Superior temporal gyrus (tissue), 1 donor: ENCODE measurements around the gene NEBL.
"Not testable (repeated sequence)": the region's sequence is repeated elsewhere in the genome, so short reads cannot be mapped to it uniquely, and the experiment has no call there.

Experiments used
- DNase-seq: peaks from one replicate; pipeline ENCODE4 v3.0.0-alpha.2; 2016; ENCODE audit errors: extremely low spot score

Gene NEBL

GRCh38 chr10:20897146-20897825, at the start of gene NEBL:
Gene NEBL, minus strand, starts transcription at chr10:20897311. Its CDS starts 106 bp downstream, at chr10:20897205.
- DNase-seq = no peak

GRCh38 chr10:20945546-20946332, 48.6 kb upstream of the NEBL start:
- DNase-seq = no peak

DNA sequence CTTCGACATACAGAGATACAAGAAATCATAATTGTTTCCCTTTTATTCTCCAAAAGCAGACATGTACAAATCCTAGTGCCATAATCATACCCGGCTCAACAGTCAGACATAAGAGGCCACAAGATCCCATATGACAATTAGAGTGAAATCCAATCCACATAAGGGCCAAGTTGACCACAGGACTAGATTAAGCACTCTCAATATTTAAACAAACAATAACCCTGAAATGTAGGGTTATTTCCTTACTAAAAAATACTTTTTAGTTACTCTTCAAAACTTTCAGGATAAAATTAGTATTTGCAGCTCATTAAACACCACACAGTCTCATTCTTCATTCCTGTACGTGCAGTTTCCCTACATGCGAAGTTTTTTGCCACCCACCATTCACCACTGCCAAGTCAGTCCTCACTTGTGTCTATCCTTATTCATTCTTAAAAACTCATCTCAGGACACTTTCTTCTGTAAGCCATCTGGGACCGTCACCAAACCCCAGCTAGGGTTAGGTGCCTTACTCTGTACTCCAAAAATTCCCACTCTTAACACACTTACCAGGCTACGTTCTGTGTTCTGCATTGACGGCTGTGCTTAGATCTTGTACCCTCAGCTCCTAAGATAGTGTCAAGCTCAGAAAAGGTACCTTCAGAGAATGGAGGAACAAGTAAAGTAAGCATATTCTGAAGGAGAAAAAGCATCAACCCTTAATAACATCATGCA, 47.8 kb upstream of the NEBL start:
- DNase-seq = no peak

DNA sequence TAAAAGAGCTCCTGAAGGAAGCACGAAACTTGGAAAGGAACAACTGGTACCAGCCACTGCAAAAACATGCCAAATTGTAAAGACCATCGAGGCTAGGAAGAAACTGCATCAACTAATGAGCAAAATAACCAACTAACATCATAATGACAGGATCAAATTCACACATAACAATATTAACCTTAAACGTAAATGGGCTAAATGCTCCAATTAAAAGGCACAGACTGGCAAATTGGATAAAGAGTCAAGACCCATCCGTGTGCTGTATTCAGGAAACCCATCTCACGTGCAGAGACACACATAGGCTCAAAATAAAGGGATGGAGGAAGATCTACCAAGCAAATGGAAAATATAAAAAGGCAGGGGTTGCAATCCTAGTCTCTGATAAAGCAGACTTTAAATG, 42.3 kb upstream of the NEBL start:
- not testable (repeated sequence) for DNase-seq

GRCh38 chr10:20936396-20936795, 39.3 kb upstream of the NEBL start:
- DNase-seq = no peak

- no peak for DNase-seq
Observed at GRCh38 chr10:20935931-20936330, 38.8 kb upstream of the NEBL start.

GRCh38 chr10:20935301-20935700, 38.2 kb upstream of the NEBL start:
- DNase-seq = no peak

GRCh38 chr10:20933705-20934104, 36.6 kb upstream of the NEBL start:
- no peak for DNase-seq

- DNase-seq = no peak
Observed at GRCh38 chr10:20932606-20933126, 35.6 kb upstream of the NEBL start.

DNA sequence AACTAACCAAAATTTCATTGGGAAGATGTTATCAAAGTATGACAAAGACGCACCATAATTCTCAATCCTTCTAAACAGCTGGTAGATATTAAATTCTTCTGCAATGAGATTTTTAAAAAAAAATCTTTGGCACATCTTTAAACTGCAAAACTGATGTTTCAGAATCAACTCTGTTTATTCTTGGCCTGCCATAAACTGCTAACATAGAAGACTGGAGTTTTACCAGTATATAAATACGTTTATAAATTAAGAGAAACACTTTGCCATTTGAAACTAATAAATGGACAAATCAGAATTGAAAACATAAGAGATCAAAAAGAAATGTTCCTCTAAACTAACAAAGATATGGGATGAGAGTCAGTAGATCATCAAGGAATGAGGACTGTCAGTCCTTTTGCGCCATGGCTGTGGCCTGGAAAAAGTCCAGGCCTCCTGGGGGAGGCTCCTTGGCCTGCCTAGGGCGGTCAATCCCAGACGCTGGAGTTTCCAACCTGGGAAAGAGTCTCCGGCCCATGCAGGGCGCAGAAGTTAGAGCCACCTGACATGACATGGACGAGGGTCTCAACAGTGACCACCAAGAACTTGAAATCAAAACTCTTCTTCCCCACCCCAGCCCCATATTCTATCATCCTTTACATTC, 34.2 kb upstream of the NEBL start:
- no peak for DNase-seq

DNA sequence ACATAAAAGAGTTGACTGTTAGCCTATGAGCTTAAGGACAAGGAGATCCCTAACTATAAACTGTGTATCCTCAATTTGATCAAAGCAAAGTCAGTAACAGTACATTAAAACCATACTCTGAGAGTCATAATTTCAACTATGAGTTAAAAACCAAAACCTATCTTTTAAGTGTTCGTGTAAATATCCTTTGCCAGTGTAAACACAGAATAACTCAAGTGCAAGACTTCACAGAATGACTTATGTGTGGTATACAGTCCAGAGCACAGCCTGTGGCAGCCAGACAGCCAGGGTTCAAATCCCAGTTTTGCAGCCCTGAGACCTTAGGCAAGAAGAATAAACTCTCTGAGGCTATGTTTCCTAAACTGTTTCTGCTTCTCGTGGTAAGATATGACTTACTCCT, 30.3 kb upstream of the NEBL start:
- no peak for DNase-seq

GRCh38 chr10:20922451-20922850, 25.3 kb upstream of the NEBL start:
- DNase-seq = no peak

GRCh38 chr10:20922033-20922432, 24.9 kb upstream of the NEBL start:
- DNase-seq = no peak

DNA sequence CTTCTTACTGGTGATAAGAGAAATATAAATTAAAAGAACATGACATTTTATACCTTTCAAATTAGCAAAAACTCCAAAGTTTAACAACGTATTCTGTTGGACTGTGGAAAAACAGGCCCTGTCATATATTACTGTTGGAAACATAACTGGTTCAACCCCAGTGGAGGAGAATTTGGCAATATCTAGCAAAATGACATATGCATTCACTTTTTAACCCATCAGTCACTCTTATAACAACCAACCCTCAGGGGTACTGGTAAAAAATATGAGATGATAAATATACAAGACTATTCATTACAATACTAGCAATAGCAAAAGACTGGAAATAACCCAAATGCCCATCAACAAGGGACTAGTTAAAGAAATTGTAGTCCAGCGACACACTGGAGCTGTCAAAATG, 22.9 kb upstream of the NEBL start:
- no peak for DNase-seq

- no peak for DNase-seq
Observed at GRCh38 chr10:20919481-20919880, 22.4 kb upstream of the NEBL start.

DNA sequence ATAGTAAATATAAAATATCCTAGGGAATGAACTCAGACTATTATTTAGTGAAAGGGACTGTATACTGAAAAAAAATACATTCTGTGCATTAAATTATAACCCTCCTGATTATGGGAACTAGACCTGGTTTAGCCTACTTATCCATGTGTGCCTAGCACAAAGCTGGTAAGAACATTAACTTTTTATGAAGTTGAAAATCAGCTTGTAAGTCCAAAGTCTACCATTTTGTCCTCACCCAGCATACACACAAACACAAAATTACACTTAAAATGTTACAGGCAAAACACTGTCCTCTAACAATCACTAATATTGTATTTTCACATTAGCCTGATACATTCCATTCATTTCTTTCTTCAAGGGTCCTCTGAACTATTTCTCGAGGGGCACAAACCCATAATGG, 19.9 kb upstream of the NEBL start:
- DNase-seq = no peak

- no peak for DNase-seq
Observed at GRCh38 chr10:20912969-20913368, 15.9 kb upstream of the NEBL start.

DNA sequence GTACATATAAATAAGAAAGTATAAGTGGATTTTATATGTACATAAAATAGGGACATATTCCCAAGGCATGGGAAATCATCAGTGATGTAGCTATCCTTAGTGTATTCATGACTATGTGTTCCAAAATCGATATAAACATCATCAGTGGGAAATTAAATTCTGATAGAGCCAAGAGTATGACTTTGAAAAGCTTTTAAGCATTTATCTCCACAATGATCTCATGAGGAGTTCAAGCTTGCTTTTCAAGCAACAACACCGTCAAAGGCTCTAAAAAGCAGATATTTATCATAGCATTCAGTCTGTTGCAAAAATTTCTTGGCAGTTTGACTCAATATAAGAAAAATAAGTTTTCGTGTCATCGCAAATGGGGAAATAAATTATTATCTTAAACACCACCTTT, 14.5 kb upstream of the NEBL start:
- DNase-seq = no peak

DNA sequence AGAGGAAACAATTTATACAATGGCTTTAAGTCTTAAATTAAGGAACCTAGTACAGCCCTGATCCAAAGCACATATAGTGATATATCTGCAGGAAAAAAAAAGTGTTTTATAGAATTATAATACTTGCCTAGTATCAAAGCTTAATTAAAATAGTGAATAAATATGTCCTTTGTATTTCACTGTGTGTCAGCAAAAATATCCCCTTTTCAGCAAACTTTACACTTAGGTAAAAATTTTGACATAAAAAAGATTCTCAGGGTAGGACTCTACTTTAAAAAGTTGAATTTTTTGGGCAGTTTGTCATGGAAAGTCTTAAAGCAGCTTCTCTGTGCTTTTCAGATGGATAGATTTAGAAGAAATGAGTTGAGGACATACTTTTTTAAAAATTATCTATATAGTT, 12.7 kb upstream of the NEBL start:
- DNase-seq = no peak

- DNase-seq = no peak
Observed at GRCh38 chr10:20908391-20908790, 11.3 kb upstream of the NEBL start.

GRCh38 chr10:20903635-20904390, 6.7 kb upstream of the NEBL start:
- no peak for DNase-seq
